GM12874 (cell line): ENCODE measurements around the gene POLE.

Experiments used
- TF ChIP-seq, protein P1 (sequence below): IDR thresholded peaks from 2 replicates; pipeline ENCODE4 v1.5.1; 2011; ENCODE audit warnings: low read depth, mild to moderate bottlenecking, control low read depth, low read length, moderate library complexity; ENCODE audit not compliant: insufficient read depth

Gene POLE

DNA sequence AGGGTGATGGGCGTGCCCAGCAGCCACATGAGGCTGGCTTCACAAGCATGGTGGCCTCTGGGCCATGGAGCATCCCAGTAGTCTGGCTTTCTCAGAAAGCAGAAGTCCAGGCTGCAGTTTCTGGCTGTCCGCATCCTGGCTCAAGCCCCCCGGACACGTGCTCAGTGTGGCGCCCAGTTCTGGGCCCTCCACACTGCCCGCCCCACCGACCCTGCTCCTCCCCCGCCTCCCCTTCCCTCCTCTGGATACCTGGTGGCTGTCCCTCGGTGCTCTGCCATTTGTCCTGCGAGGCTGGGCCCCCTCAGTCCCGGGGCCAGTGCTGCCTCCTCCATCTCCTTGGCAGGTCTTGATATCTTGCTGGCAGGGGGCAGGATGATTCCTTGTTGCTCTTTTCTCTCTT is 108.3 kb downstream of the POLE start:
- TF ChIP-seq, protein P1, sequence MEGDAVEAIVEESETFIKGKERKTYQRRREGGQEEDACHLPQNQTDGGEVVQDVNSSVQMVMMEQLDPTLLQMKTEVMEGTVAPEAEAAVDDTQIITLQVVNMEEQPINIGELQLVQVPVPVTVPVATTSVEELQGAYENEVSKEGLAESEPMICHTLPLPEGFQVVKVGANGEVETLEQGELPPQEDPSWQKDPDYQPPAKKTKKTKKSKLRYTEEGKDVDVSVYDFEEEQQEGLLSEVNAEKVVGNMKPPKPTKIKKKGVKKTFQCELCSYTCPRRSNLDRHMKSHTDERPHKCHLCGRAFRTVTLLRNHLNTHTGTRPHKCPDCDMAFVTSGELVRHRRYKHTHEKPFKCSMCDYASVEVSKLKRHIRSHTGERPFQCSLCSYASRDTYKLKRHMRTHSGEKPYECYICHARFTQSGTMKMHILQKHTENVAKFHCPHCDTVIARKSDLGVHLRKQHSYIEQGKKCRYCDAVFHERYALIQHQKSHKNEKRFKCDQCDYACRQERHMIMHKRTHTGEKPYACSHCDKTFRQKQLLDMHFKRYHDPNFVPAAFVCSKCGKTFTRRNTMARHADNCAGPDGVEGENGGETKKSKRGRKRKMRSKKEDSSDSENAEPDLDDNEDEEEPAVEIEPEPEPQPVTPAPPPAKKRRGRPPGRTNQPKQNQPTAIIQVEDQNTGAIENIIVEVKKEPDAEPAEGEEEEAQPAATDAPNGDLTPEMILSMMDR, result no peak

DNA sequence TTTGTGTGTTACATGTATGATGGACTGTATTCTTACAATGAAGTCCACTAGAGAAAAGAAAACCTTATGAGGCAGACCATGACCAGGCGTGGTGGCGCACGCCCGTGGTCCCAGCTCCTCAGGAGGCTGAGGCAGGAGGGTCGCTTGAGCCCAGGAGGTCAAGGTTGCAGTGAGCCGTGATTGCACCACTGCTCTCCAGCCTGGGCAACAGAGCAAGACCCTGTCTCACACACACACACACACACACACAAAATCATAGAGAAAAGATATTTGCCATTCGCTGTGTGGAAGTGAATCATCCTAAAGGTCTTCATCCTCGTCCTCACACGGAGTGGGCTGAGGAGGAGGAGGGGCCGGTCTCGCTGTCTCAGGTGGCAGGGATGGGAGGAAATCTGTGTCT is 109.0 kb downstream of the POLE start:
- TF ChIP-seq, protein P1, result no peak

DNA sequence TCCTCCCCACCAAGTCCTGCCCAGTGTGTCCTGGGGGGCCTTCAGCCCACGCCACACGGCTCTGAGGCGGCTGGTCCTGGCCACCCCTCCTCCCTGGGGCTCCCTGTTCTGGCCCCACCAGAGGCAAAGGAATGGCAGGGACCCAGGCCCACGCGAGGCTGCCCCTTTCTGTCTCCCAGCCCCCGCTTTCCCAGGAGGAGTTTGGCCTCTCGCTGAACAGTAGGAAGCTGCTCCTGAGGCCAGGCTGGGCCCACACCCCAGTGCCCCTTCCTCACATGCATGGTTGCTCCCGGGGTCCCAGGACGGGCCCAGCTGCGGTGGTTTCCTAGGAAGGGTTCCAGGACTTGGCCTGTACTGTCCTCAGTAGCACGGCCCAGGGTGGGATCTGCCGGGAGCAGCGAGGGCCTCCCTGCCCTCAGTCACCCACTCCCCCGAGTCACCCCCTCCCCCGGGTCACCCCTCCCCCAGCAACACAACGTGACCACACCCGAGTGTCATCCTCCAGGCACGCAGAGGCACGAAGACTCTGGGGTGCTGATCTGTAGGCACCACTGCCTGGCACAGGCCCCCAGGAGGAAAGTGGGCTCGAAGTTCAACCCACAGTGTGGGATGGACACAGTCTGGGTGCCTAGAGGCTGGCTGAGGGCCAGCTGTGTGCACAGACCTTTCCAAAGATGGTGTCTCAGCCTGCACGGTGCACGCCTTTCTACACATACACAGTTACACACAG is 109.8 kb downstream of the POLE start:
- TF ChIP-seq, protein P1, result no peak

DNA sequence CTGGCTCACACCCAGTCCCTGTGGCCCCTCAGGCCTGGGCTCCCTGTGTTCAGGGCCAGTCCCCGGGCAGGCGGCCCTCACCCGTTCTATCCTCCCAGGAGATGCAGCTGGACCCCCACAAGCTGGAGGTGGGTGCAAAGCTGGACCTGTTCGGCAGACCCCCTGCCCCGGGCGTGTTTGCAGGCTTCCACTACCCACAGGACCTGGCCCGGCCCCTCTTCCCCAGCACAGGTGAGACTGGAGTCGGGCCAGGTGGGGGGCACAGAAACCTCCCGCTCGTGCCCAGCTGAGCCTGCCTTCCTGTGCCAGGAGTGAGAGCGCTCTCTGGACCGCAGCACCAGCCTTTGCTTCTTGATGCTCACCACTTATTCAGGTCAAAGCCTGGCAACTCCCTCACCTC is 110.4 kb downstream of the POLE start:
- TF ChIP-seq, protein P1, result no peak

DNA sequence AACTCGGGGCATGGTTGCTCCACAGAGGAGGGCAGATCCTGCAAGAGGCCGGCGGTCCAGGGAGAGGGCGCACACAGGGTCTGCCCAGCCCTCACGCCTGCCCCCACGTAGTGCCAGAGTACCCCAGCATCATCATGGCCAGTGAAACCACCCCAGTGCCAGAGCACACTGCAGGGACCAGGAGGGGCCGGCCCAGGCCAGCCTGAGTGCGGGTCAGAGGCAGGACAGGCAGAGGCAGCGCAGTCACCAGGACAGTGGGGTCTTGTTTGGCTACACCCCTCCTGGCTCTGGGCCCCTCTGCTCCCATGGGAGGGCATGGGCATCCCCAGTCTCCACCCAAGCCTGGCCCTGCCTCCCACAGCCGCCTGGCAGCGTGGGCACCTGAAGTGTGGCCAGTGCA is 111.5 kb downstream of the POLE start:
- TF ChIP-seq, protein P1, result no peak

DNA sequence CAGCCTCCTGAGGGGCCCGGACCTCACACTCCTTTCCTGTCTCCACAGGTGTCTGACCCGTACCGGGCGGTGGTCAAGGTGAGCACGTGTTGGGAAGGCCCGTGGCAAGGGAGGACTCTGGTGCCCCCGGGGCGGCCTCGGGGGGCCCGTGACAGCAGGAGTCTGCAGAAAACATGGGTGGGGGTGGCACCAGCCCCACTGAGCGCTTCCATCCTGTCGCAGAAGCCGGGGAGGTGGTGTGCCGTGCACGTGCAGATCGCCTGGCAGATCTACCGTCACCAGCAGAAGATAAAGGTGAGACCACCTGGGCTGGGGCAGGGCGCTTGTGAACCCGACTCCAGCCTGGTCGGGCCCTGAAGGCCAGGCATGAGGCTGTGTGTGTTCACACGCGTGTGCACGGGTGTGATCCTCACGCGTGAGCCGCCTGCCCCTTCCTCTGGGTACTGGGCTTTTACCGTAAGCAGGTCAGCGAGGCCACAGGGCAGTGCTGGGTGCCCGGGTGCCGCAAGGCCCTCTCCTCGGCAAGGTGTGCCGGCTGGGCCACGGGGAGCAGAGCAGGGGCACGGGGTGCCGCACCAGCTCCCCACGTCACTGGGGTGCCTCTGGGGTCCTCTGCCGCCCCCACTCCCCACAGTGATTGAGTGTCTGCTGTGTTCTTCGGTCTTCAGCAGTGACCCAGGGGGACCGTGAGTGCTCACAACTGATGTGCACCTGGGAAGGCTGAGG is 112.7 kb downstream of the POLE start:
- TF ChIP-seq, protein P1, result no peak
